Measurements from ENCODE around the gene DPEP2NB.
"Not testable (repeated sequence)": the region's sequence is repeated elsewhere in the genome, so short reads cannot be mapped to it uniquely, and the experiment has no call there.

Gene DPEP2NB

DNA sequence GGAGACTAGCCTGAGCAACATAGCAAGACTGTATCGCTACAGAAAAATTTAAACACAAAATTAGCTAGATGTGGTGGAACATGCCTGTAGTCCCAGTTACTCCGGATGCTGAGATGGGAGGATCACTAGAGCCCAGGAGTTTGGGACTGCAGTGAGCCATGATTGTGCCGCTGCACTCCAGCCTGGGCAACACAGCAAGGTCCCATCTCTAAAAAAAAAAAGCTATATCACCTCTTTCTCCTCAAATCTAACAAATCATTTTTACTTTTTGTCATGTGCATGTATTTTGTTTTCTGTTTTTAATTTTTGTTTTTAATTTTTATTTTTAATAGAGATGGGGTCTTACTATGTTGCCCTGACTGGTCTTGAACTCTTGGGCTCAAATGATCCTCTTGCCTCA, 13.3 kb upstream of the DPEP2NB start:
- no peak overlapping the region for H3K27ac ChIP-seq
- TF ChIP-seq FOXP2 (optimal IDR thresholded peaks at IDR 0.05; ENCODE audit: control extremely low read depth, extremely low read length, insufficient read depth) (no peak), POLR2AphosphoS5 (IDR thresholded peaks at IDR 0.05; ENCODE audit: borderline replicate concordance, low read depth, low read length) (no peak), EZH2 (IDR thresholded peaks at IDR 0.05) (no peak)
- H3K9ac ChIP-seq (ENCODE audit: insufficient read length): no peak overlapping the region
- H3K36me3 ChIP-seq (ENCODE audit: insufficient read depth, low read length): no peaks in the 10 kb centered on the region; the same call in 1 of the 2 replicates
- no peaks in the 10 kb centered on the region for H3K9me3 ChIP-seq (ENCODE audit: low read depth, low read length)
- DNase-seq (ENCODE audit: low read depth, low spot score): no peak
- no peak overlapping the region for H3K4me3 ChIP-seq

DNA sequence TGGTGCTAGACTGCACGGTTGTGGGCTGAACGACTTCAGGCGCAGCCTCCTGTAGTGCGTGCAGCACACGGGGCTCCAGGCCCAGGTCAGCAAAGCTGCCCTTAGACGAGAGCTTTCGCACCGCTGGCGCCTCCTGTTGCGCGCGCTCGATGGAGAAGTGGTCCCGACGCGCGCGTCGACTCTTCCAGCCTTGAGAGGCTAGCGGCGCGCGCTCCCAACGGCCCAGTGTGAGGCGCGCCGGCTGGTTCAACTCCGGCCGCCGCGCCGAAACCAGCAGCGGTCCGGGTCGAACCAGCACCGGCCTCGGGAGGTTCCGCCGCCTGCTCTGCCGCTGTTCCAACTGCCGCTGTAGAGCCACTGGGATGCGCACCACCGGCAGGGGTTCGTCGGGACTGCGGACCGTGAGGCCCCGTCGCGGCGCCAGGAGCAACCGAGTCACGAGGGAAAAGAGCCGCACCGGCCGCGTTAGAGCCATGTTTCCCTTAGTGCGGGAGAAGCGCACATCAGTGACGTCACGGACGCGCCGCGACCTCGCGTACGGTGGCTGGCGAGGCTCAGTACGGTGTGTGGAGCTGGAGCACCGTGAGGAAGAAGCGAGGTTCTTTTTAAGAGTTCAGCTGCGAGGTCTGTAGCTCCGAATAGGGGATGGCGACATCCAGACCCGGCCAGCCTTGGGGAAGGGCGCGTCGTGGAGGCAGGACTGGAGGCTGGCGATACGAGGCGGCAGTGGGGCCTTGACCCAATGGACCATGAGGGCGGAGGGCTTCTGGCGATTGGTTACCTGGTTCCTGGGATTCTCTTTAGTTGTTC, 7.2 kb upstream of the DPEP2NB start, which contains the start of the genes DDX28 and DUS2:
Gene DDX28 (minus strand): TSS at position 505 of the 810 bp plus-strand sequence. CDS start 30 bp downstream, at position 475.
Gene DUS2 (plus strand): TSS at position 557 of the 810 bp plus-strand sequence. CDS start 14,740 bp downstream, outside the sequence.
- H3K27ac ChIP-seq: peak within 1 kb of the TSS; percentile 60; the same call in 1 of the 2 replicates
- no peaks in the 10 kb centered on the region for H3K9me3 ChIP-seq (ENCODE audit: low read depth, low read length)
- no peaks in the 10 kb centered on the region; the same call in 1 of the 2 replicates for H3K36me3 ChIP-seq (ENCODE audit: insufficient read depth, low read length)
- peak within 1 kb of the TSS; percentile 95 for H3K9ac ChIP-seq (ENCODE audit: insufficient read length)
- DNase-seq (ENCODE audit: low read depth, low spot score): peak; percentile 59
- TF ChIP-seq FOXP2 (optimal IDR thresholded peaks at IDR 0.05; ENCODE audit: control extremely low read depth, extremely low read length, insufficient read depth): no peak
- TF ChIP-seq POLR2AphosphoS5 (IDR thresholded peaks at IDR 0.05; ENCODE audit: borderline replicate concordance, low read depth, low read length): peak; percentile 85
- peak within 1 kb of the TSS; percentile 87 for H3K4me3 ChIP-seq

DNA sequence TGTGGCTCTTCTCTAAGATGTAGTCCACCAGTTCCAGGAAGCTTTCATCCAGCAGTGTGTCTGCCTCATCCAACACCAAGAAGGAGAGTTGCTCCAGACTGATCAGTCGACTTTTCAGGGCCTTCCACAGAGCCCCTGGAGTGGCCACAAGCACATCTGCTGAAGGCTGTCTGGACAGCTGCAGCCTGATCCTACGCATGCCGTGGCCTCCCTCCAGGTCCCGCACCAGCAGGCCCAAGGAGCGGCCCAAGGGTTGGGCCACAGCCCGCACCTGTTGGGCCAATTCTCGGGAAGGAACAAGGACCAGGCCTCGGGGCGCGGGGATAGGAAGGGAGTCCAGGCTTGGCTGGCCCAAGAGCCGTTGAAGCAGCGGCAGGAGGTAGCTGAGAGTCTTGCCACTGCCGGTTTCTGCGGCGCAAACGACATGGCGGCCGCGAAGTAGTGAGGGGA, 6.6 kb upstream of the DPEP2NB start:
- no peaks in the 10 kb centered on the region; the same call in 1 of the 2 replicates for H3K36me3 ChIP-seq (ENCODE audit: insufficient read depth, low read length)
- no peak overlapping the region for H3K27ac ChIP-seq
- DNase-seq (ENCODE audit: low read depth, low spot score): no peak
- peak overlapping the region; percentile 95 for H3K9ac ChIP-seq (ENCODE audit: insufficient read length)
- peak overlapping the region; percentile 87 for H3K4me3 ChIP-seq
- TF ChIP-seq FOXP2 (optimal IDR thresholded peaks at IDR 0.05; ENCODE audit: control extremely low read depth, extremely low read length, insufficient read depth) (no peak), EZH2 (IDR thresholded peaks at IDR 0.05) (no peak), POLR2AphosphoS5 (IDR thresholded peaks at IDR 0.05; ENCODE audit: borderline replicate concordance, low read depth, low read length) (no peak)
- H3K9me3 ChIP-seq (ENCODE audit: low read depth, low read length): no peaks in the 10 kb centered on the region

DNA sequence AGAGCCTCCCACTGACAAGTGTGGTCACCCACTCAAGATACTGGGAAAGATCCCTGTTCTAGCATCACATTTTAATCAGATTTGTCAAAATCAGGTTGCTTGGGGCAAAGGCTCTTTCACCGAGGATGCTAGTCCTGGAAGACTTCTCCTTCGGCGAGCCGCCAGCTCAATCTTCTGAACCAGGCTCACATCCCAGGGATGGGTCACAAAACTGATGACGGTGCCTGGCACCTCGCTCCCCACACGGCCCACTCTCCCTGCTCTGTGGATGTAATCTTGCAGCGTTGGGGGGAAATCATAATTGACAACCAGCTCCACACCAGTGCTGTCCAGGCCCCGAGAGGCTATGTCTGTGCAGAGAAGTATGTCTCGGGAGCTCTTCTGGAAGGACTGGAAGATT, 5.8 kb upstream of the DPEP2NB start:
- no peak overlapping the region for H3K9ac ChIP-seq (ENCODE audit: insufficient read length)
- no peak overlapping the region for H3K27ac ChIP-seq
- TF ChIP-seq POLR2AphosphoS5 (IDR thresholded peaks at IDR 0.05; ENCODE audit: borderline replicate concordance, low read depth, low read length): no peak
- no peak for TF ChIP-seq FOXP2 (optimal IDR thresholded peaks at IDR 0.05; ENCODE audit: control extremely low read depth, extremely low read length, insufficient read depth)
- no peak for TF ChIP-seq EZH2 (IDR thresholded peaks at IDR 0.05)
- no peaks in the 10 kb centered on the region for H3K9me3 ChIP-seq (ENCODE audit: low read depth, low read length)
- DNase-seq (ENCODE audit: low read depth, low spot score): no peak
- no peaks in the 10 kb centered on the region; the same call in 1 of the 2 replicates for H3K36me3 ChIP-seq (ENCODE audit: insufficient read depth, low read length)
- no peak overlapping the region for H3K4me3 ChIP-seq

DNA sequence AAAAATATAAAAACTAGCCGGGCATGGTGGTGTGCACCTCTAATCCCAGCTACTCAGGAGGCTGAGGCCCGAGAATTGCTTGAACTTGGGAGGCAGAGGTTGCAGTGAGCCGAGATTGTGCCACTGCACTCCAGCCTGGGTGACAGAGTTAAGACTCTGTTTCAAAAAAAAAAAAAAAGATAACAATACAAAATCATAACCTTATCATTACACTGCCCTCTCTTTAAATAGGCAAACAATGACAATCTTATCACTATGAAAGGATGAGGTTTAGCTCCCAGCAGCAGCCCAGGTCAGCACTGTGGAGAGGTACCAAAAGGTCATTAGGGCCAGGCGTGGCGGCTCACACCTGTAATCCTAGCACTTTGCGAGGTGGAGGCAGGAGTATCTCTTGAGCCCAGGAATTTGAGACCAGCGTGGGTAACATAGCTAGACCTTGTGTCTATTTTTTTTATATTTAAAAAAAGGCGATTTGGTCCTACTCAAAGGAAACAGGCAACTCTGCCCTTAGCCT, 3.5 kb upstream of the DPEP2NB start:
- DNase-seq (ENCODE audit: low read depth, low spot score): no peak
- Histone ChIP-seq H3K9ac (ENCODE audit: insufficient read length) (no peak overlapping the region), H3K9me3 (ENCODE audit: low read depth, low read length) (no peaks in the 10 kb centered on the region), H3K4me3 (no peak overlapping the region), H3K27ac (no peak overlapping the region), H3K36me3 (ENCODE audit: insufficient read depth, low read length) (no peaks in the 10 kb centered on the region; the same call in 1 of the 2 replicates)
- TF ChIP-seq FOXP2 (optimal IDR thresholded peaks at IDR 0.05; ENCODE audit: control extremely low read depth, extremely low read length, insufficient read depth): no peak
- no peak for TF ChIP-seq POLR2AphosphoS5 (IDR thresholded peaks at IDR 0.05; ENCODE audit: borderline replicate concordance, low read depth, low read length)
- no peak for TF ChIP-seq EZH2 (IDR thresholded peaks at IDR 0.05)

DNA sequence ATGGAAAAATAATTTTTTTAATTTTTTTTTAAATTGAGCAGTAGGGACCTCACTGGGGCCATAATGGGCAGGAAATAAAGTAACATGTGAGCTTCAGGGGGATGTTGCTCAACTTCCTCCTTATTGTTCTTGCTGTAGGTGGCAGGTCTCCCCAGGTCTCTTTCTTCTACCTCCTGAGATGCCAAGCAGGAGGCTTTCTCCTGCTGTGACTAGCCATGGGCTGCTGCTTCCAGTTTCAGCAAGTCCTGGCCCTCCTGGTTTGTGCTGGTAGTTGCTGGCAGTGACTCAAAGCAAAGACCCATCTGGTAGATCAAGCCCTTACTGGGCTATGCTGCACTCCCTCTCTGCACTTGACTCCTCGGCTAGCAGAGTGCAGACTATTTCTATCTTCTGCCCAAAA, 2.3 kb downstream of the DPEP2NB start:
- no peak overlapping the region for H3K27ac ChIP-seq
- no peak for DNase-seq (ENCODE audit: low read depth, low spot score)
- TF ChIP-seq POLR2AphosphoS5 (IDR thresholded peaks at IDR 0.05; ENCODE audit: borderline replicate concordance, low read depth, low read length) (no peak), FOXP2 (optimal IDR thresholded peaks at IDR 0.05; ENCODE audit: control extremely low read depth, extremely low read length, insufficient read depth) (no peak), EZH2 (IDR thresholded peaks at IDR 0.05) (no peak)

DNA sequence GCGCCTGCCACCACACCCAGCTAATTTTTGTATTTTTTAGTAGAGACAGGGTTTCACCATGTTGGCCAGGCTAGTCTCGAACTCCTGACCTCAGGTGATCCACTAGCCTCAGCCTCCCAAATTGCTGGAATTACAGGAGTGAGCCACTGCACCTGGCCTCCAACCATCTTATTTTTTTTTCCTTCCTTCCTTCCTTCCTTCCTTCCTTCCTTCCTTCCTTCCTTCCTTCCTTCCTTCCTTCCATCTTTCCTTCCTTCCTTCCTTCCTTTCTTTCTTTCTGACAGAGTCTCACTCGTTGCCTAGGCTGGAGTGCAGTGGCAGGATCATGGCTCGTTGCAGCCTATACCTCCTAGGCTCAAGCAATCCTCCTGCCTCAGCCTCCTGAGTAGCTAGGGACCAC, 5.8 kb downstream of the DPEP2NB start:
- not testable (repeated sequence) for H3K9me3 ChIP-seq (ENCODE audit: low read depth, low read length); DNase-seq (ENCODE audit: low read depth, low spot score); H3K4me3 ChIP-seq; H3K9ac ChIP-seq (ENCODE audit: insufficient read length); H3K36me3 ChIP-seq (ENCODE audit: insufficient read depth, low read length); H3K27ac ChIP-seq

More for the DNA sequence above, 2.3 kb downstream of the DPEP2NB start:
- no peak overlapping the region for H3K4me3 ChIP-seq
- H3K36me3 ChIP-seq (ENCODE audit: insufficient read depth, low read length): no peaks in the 10 kb centered on the region
- H3K9ac ChIP-seq (ENCODE audit: insufficient read length): no peak overlapping the region
- H3K9me3 ChIP-seq (ENCODE audit: low read depth, low read length): no peaks in the 10 kb centered on the region

DNA sequence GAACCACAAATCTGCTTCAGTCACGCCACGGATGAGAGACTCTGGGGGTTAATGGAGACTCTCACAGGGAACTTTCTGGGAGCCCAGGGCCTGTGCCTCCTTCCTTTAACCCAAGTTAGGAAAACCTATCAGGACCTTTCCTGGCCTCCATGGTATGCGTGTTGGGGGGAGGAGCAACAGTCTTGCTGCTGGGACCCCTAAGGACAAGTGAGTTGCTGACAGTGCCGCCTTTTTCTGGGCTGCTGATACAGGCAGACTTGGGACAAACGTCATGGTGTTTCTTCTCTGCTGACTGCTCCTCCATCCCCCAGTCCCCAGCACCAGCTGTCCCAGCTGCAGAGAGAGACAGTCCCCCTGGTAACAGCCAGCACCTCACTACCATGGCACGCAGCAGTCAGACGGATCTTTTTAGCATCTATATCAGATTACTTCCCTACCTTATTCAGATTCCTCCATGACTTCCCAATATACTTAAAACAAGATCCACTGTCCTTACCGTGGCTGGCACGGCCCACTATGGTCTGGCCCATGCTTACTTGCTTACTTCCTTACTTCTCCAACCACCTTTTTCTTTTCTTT, 6.5 kb downstream of the DPEP2NB start:
- Histone ChIP-seq H3K4me3 (no peak overlapping the region), H3K9me3 (ENCODE audit: low read depth, low read length) (no peaks in the 10 kb centered on the region), H3K9ac (ENCODE audit: insufficient read length) (no peak overlapping the region), H3K36me3 (ENCODE audit: insufficient read depth, low read length) (no peaks in the 10 kb centered on the region), H3K27ac (no peak overlapping the region)
- TF ChIP-seq EZH2 (IDR thresholded peaks at IDR 0.05) (no peak), POLR2AphosphoS5 (IDR thresholded peaks at IDR 0.05; ENCODE audit: borderline replicate concordance, low read depth, low read length) (no peak), FOXP2 (optimal IDR thresholded peaks at IDR 0.05; ENCODE audit: control extremely low read depth, extremely low read length, insufficient read depth) (no peak)
- DNase-seq (ENCODE audit: low read depth, low spot score): no peak

All from SK-N-MC (cell line).